GM12878 (cell line): Measurements from ENCODE around the gene MANBA.

Source experiments
- BCLAF1 ChIP-seq: fragments of 450-650 bp; IDR thresholded peaks from 2 replicates; pipeline ENCODE4 v1.6.1; 2017; ENCODE audit warnings: antibody characterized with exemption, mild to moderate bottlenecking, moderate library complexity
- CREB1 ChIP-seq: IDR thresholded peaks from 2 replicates; pipeline ENCODE4 v1.6.1; 2012; ENCODE audit warnings: low read depth, mild to moderate bottlenecking, inconsistent platforms
- CTCF ChIP-seq, 3 experiments: IDR thresholded peaks in 2 of 3; conservative IDR thresholded peaks in 1 of 3; 2 replicates each; pipeline ENCODE4 v1.5.1; 2011; ENCODE audit warnings: low read depth in 3 of 3, low read length in 3 of 3, mild to moderate bottlenecking in 3 of 3, control low read depth in 2 of 3, moderate library complexity in 2 of 3, inconsistent platforms in 1 of 3, mixed read lengths in 1 of 3; ENCODE audit not compliant: control insufficient read depth in 2 of 3, insufficient read depth in 1 of 3; ENCODE audit errors: extremely low read depth in 1 of 3
- FOXK2 ChIP-seq: fragments of 450-650 bp; IDR thresholded peaks from 2 replicates; pipeline ENCODE4 v1.6.1; 2017; ENCODE audit warnings: mild to moderate bottlenecking, moderate library complexity
- FOXM1 ChIP-seq: IDR thresholded peaks from 2 replicates; pipeline ENCODE4 v1.6.1; 2012; ENCODE audit warnings: low read depth, mild to moderate bottlenecking, inconsistent platforms, low read length, moderate library complexity
- SREBF2 ChIP-seq: IDR thresholded peaks from 2 replicates; pipeline ENCODE4 v1.6.1; 2012; ENCODE audit warnings: mild to moderate bottlenecking, low read length
- TCF12 ChIP-seq: IDR thresholded peaks from 2 replicates; pipeline ENCODE4 v1.6.1; 2011; ENCODE audit warnings: low read depth, mild to moderate bottlenecking, low read length
- USF2 ChIP-seq: IDR thresholded peaks from 2 replicates; pipeline ENCODE4 v1.6.1; 2011; ENCODE audit warnings: low read depth, low read length, improper control_type of control experiment, borderline replicate concordance
- YBX1 ChIP-seq: fragments of 450-650 bp; IDR thresholded peaks from 2 replicates; pipeline ENCODE4 v1.6.1; 2016; ENCODE audit warnings: antibody characterized with exemption
- YY1 ChIP-seq: IDR thresholded peaks from 2 replicates; pipeline ENCODE4 v1.6.1; 2011; ENCODE audit warnings: low read depth, mild to moderate bottlenecking, low read length

- TF ChIP-seq FOXK2 = no peak
- no peak for TF ChIP-seq CTCF (IDR thresholded peaks at IDR 0.05 in 2 of 3, conservative IDR thresholded peaks at IDR 0.05 in 1 of 3; ENCODE audit: control insufficient read depth in 2 of 3, extremely low read depth in 1 of 3, insufficient read depth in 1 of 3, low read depth in 3 of 3, low read length in 3 of 3)
- no peak for TF ChIP-seq CREB1
- no peak for TF ChIP-seq USF2
- TF ChIP-seq BCLAF1 = no peak
- no peak for TF ChIP-seq YY1
- TF ChIP-seq TCF12 = no peak
- TF ChIP-seq SREBF2 = no peak
- TF ChIP-seq FOXM1 = no peak
- TF ChIP-seq YBX1 = no peak
Measured at GRCh38 chr4:102736636-102737549, 23.9 kb downstream of the MANBA start.
